Left ventricle myocardium inferior (tissue), 1 donor: ENCODE measurements around the gene TENT5C. TPM values are rescaled to one million over a fixed set of nuclear protein-coding genes. Genes with fewer than 3 reads are reported as not detected.

Experiments used
- DNase-seq: peaks from one replicate; pipeline ENCODE4 v3.0.0-alpha.2; 2020
- H3K27ac ChIP-seq: fragments of 200-600 bp; replicated peaks from 2 replicates; pipeline ENCODE4 v1.8.0; 2021
- H3K27me3 ChIP-seq: fragments of 200-600 bp; 2 replicates; pipeline ENCODE4 v1.8.0; 2021; ENCODE audit warnings: low read depth
- H3K36me3 ChIP-seq: fragments of 200-600 bp; 2 replicates; pipeline ENCODE4 v1.8.0; 2021
- H3K4me1 ChIP-seq: fragments of 200-600 bp; 2 replicates; pipeline ENCODE4 v1.8.0; 2021
- H3K4me3 ChIP-seq: fragments of 200-600 bp; 2 replicates; pipeline ENCODE4 v1.8.0; 2021; ENCODE audit warnings: mild to moderate bottlenecking, moderate library complexity
- H3K9me3 ChIP-seq: fragments of 200-600 bp; replicated peaks from 2 replicates; pipeline ENCODE4 v1.8.0; 2021
- CTCF ChIP-seq: fragments of 200-600 bp; IDR thresholded peaks from 2 replicates; pipeline ENCODE4 v1.8.0; 2021; ENCODE audit warnings: antibody characterized with exemption, mild to moderate bottlenecking, borderline replicate concordance
- intact Hi-C: fragments of 100-400 bp; cut with micrococcal nuclease; formaldehyde crosslinking; loops from one replicate; pipeline ENCODE4 v1.11.0; 2022
- total RNA-seq: library from RNA; stranded (reverse); fragmentation: NEBNext Ultra II Directional; extraction: Animal tissue kit (Norgen Biotek cat#: 25700); gene quantifications from one replicate; pipeline ENCODE4 v1.2.1, GENCODE V29; 2021
- donor health status: DM: no; HTN: yes; CAD: no; lungs with severe emphysema.

Gene TENT5C
- total RNA-seq, 1 donor from 2014 or later = 14.9 TPM

- no peak overlapping the region for H3K27ac ChIP-seq
- no peak for DNase-seq
- no peak for TF ChIP-seq CTCF
These were observed 36.8 kb upstream of the TENT5C start for GRCh38 chr1:117568999-117569398.

GRCh38 chr1:117569856-117570255, 36.0 kb upstream of the TENT5C start:
- TF ChIP-seq CTCF = no peak
- H3K27me3 ChIP-seq = no peaks in the 10 kb centered on the region
- H3K4me3 ChIP-seq = no peak overlapping the region
- intact Hi-C loops = no loop called here
- no peak for DNase-seq
- no peaks in the 10 kb centered on the region for H3K9me3 ChIP-seq
- no peak overlapping the region for H3K27ac ChIP-seq
- no peaks in the 10 kb centered on the region for H3K4me1 ChIP-seq
- H3K36me3 ChIP-seq = no peaks in the 10 kb centered on the region

More at GRCh38 chr1:117568999-117569398, 36.8 kb upstream of the TENT5C start:
- Histone ChIP-seq H3K9me3 (no peaks in the 10 kb centered on the region), H3K4me3 (no peak overlapping the region), H3K27me3 (no peaks in the 10 kb centered on the region), H3K4me1 (no peaks in the 10 kb centered on the region), H3K36me3 (no peaks in the 10 kb centered on the region)
- intact Hi-C loops = no loop called here

GRCh38 chr1:117570988-117571409, 34.8 kb upstream of the TENT5C start:
- Histone ChIP-seq H3K27me3 (no peaks in the 10 kb centered on the region), H3K27ac (no peak overlapping the region), H3K36me3 (no peaks in the 10 kb centered on the region), H3K4me3 (no peak overlapping the region), H3K9me3 (no peaks in the 10 kb centered on the region), H3K4me1 (no peaks in the 10 kb centered on the region)
- DNase-seq = no peak
- intact Hi-C loops = no loop called here
- TF ChIP-seq CTCF = no peak

- intact Hi-C loops = no loop called here
- no peak for DNase-seq
- Histone ChIP-seq H3K36me3 (no peaks in the 10 kb centered on the region), H3K27ac (no peak overlapping the region), H3K4me1 (no peaks in the 10 kb centered on the region), H3K4me3 (no peak overlapping the region), H3K27me3 (no peaks in the 10 kb centered on the region), H3K9me3 (no peaks in the 10 kb centered on the region)
- TF ChIP-seq CTCF = no peak
These were observed 34.4 kb upstream of the TENT5C start for GRCh38 chr1:117571496-117571895.

GRCh38 chr1:117572546-117572945, 33.3 kb upstream of the TENT5C start:
- Histone ChIP-seq H3K4me1 (no peaks in the 10 kb centered on the region), H3K4me3 (no peak overlapping the region), H3K27me3 (no peaks in the 10 kb centered on the region), H3K27ac (no peak overlapping the region), H3K36me3 (no peaks in the 10 kb centered on the region), H3K9me3 (no peaks in the 10 kb centered on the region)
- no peak for TF ChIP-seq CTCF
- DNase-seq = no peak
- intact Hi-C loops = no loop called here
